ENCODE measurements around the gene FOXE1. TPM values are rescaled to one million over a fixed set of nuclear protein-coding genes. Genes with fewer than 3 reads are reported as not detected.

The FOXE1 gene
- total and polyA plus RNA-seq, 4 donors = not detected

DNA sequence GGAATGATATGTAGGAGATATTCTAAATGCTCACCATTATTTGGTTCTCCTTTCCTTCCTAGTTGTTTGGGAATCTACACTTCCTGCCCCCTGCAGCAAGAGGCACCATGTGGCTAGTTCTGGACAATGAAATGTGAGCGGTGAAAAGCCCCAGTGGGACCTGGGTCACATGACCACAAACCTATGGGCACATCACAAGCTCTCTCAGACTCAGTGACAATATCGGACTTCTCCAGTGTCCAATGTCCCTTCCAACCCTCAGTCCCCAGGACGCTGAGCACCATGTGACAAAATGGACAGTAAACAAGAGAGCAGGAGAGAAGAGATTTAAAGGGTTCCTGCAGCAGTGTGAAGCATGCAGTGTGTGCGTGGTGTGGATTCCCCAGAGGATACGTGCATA, 44.6 kb upstream of the FOXE1 start:
- WGBS = 66% methylated on average over 5 of the region's 5 CpGs
- no peaks in the 10 kb centered on the region for H3K36me3 ChIP-seq (ENCODE audit: control insufficient read depth in 4 of 4, insufficient read depth in 3 of 4, low read depth in 1 of 4, low read length in 3 of 4)
- H3K27me3 ChIP-seq (ENCODE audit: control insufficient read depth in 4 of 4, insufficient read depth in 4 of 4, low read length in 3 of 4) = peaks cover 0 to 2% (median 0%) of the 10 kb centered on the region in 4 donors
- H3K27ac ChIP-seq (ENCODE audit: low read depth in 1 of 2, low read length in 2 of 2) = no peak overlapping the region
- DNase-seq (ENCODE audit: low spot score) = no peak
- H3K9me3 ChIP-seq (ENCODE audit: control insufficient read depth in 4 of 4, low read length in 3 of 4) = no peaks in the 10 kb centered on the region
- H3K4me3 ChIP-seq (ENCODE audit: low read depth in 1 of 3, low read length in 3 of 3) = no peak overlapping the region
- H3K9ac ChIP-seq (ENCODE audit: low read depth in 1 of 2, low read length in 2 of 2) = no peak overlapping the region
- H3K4me1 ChIP-seq (ENCODE audit: control insufficient read depth in 4 of 4, insufficient read depth in 4 of 4, low read length in 3 of 4) = peaks cover 0 to 5% (median 2%) of the 10 kb centered on the region in 4 donors
- TF ChIP-seq RXRA (IDR thresholded peaks at IDR 0.05) (no peak), EGR1 (IDR thresholded peaks at IDR 0.05; ENCODE audit: low read depth in 2 of 2) (no peak), HNF4A (conservative IDR thresholded peaks at IDR 0.05) (no peak)
- TF ChIP-seq, protein P1, sequence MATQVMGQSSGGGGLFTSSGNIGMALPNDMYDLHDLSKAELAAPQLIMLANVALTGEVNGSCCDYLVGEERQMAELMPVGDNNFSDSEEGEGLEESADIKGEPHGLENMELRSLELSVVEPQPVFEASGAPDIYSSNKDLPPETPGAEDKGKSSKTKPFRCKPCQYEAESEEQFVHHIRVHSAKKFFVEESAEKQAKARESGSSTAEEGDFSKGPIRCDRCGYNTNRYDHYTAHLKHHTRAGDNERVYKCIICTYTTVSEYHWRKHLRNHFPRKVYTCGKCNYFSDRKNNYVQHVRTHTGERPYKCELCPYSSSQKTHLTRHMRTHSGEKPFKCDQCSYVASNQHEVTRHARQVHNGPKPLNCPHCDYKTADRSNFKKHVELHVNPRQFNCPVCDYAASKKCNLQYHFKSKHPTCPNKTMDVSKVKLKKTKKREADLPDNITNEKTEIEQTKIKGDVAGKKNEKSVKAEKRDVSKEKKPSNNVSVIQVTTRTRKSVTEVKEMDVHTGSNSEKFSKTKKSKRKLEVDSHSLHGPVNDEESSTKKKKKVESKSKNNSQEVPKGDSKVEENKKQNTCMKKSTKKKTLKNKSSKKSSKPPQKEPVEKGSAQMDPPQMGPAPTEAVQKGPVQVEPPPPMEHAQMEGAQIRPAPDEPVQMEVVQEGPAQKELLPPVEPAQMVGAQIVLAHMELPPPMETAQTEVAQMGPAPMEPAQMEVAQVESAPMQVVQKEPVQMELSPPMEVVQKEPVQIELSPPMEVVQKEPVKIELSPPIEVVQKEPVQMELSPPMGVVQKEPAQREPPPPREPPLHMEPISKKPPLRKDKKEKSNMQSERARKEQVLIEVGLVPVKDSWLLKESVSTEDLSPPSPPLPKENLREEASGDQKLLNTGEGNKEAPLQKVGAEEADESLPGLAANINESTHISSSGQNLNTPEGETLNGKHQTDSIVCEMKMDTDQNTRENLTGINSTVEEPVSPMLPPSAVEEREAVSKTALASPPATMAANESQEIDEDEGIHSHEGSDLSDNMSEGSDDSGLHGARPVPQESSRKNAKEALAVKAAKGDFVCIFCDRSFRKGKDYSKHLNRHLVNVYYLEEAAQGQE (IDR thresholded peaks at IDR 0.05) = no peak

DNA sequence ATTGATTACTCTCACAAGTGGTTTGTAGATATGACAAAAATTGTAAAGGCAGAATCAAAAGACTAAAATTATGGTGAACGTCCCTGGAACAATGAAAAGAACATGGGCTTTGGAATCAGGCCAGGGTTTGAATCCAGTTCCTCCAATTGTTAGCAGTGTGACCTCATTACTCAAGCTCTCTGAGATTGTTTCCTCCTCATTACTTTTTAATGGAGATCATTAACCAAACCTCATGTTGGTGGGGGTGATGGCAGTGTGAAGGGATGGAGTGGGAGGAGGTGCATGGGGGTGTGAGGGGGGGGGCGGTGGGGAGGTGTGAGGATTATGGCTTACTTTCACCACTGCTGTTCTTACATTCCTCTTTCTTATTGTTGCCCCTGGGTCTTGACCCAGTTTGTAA, 44.1 kb upstream of the FOXE1 start:
- DNase-seq (ENCODE audit: low spot score) = no peak
- H3K9ac ChIP-seq (ENCODE audit: low read depth in 1 of 2, low read length in 2 of 2) = no peak overlapping the region
- H3K9me3 ChIP-seq (ENCODE audit: control insufficient read depth in 4 of 4, low read length in 3 of 4) = no peaks in the 10 kb centered on the region
- TF ChIP-seq JUND (IDR thresholded peaks at IDR 0.05) (no peak), FOXA1 (IDR thresholded peaks at IDR 0.05) (no peak), RAD21 (IDR thresholded peaks at IDR 0.05) (no peak), ATF3 (IDR thresholded peaks at IDR 0.05) (no peak), YY1 (IDR thresholded peaks at IDR 0.05) (no peak), FOXA2 (IDR thresholded peaks at IDR 0.05) (no peak), EGR1 (IDR thresholded peaks at IDR 0.05; ENCODE audit: low read depth in 2 of 2) (no peak), GABPA (IDR thresholded peaks at IDR 0.05 in 1 of 2, conservative IDR thresholded peaks at IDR 0.05 in 1 of 2) (no peak), NR2F2 (IDR thresholded peaks at IDR 0.05) (no peak), TAF1 (conservative IDR thresholded peaks at IDR 0.05) (no peak), HNF4A (conservative IDR thresholded peaks at IDR 0.05) (no peak), ZBTB33 (IDR thresholded peaks at IDR 0.05) (no peak), SP1 (IDR thresholded peaks at IDR 0.05) (no peak), RXRA (IDR thresholded peaks at IDR 0.05) (no peak), HNF4G (IDR thresholded peaks at IDR 0.05) (no peak)
- TF ChIP-seq, protein P1 (IDR thresholded peaks at IDR 0.05) = no peak
- TF ChIP-seq, protein P2, sequence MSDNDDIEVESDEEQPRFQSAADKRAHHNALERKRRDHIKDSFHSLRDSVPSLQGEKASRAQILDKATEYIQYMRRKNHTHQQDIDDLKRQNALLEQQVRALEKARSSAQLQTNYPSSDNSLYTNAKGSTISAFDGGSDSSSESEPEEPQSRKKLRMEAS (IDR thresholded peaks at IDR 0.05) = no peak
- TF ChIP-seq, protein P3, sequence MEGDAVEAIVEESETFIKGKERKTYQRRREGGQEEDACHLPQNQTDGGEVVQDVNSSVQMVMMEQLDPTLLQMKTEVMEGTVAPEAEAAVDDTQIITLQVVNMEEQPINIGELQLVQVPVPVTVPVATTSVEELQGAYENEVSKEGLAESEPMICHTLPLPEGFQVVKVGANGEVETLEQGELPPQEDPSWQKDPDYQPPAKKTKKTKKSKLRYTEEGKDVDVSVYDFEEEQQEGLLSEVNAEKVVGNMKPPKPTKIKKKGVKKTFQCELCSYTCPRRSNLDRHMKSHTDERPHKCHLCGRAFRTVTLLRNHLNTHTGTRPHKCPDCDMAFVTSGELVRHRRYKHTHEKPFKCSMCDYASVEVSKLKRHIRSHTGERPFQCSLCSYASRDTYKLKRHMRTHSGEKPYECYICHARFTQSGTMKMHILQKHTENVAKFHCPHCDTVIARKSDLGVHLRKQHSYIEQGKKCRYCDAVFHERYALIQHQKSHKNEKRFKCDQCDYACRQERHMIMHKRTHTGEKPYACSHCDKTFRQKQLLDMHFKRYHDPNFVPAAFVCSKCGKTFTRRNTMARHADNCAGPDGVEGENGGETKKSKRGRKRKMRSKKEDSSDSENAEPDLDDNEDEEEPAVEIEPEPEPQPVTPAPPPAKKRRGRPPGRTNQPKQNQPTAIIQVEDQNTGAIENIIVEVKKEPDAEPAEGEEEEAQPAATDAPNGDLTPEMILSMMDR (IDR thresholded peaks at IDR 0.05; ENCODE audit: low read depth, low read length, missing input control) = no peak
- no peak overlapping the region for H3K4me3 ChIP-seq (ENCODE audit: low read depth in 1 of 3, low read length in 3 of 3)
- no peak overlapping the region for H3K27ac ChIP-seq (ENCODE audit: low read depth in 1 of 2, low read length in 2 of 2)
- H3K4me1 ChIP-seq (ENCODE audit: control insufficient read depth in 4 of 4, insufficient read depth in 4 of 4, low read length in 3 of 4) = peaks cover 0 to under 1% (median 0%) of the 10 kb centered on the region in 4 donors
- H3K27me3 ChIP-seq (ENCODE audit: control insufficient read depth in 4 of 4, insufficient read depth in 4 of 4, low read length in 3 of 4) = peaks cover 0 to 2% (median 0%) of the 10 kb centered on the region in 4 donors
- no peaks in the 10 kb centered on the region for H3K36me3 ChIP-seq (ENCODE audit: control insufficient read depth in 4 of 4, insufficient read depth in 3 of 4, low read depth in 1 of 4, low read length in 3 of 4)
- 69% methylated on average over 2 of the region's 2 CpGs for WGBS

Data from liver (tissue), 9 donors.